Stimulated activated CD4-positive, alpha-beta T cell treated with anti-CD3 and anti-CD28 coated beads, TNF-alpha, amount 100 ng/mL, for 1 hour (primary cell): ENCODE measurements around the gene GIT1.

ENCODE experiments used
- DNase-seq, 3 donors: peaks; one replicate each; pipeline ENCODE4 v3.0.0-alpha.2; 2020; ENCODE audit warnings: low read depth in 3 of 3, low spot score in 1 of 3

GIT1 gene

DNA sequence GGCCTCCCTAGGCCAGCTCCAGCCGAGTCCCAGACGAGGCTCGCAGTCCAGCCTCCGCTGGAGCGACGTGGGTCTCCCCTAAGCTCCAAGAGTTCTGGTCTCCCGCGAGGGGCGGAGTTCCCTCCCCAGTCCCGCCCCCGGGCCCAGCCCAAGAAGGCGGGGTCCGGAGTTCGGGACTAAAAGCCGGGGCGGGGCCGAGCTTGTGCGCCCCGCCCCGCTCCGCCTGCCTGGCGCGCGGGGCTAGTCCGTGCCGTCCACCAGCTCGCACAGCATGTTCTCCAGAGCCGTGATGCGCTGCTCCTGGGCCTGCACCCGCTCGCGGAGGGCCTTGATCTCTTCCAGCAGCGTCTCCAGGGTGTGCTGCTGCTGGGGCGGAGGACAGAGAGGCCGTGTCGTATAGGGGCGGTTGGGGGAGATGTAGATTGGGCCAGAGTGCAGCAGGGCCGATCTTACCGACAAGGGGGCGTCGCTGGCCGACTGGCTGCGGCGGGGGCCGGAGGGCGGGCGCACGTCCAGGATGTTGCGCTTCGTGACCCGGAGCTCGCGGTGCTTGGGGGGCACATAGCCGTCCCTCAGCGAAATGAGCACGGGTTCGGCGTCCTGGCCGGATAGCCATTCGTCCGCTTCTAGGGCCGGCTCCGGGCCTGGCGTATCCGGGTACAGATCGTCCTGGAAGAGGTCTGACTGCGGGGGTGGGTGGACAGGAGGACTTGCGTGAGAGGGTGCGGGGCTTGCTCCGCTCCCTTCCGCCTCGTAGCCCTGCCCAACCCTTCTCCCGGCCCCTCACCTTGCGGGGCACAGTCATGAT is 26.2 kb upstream of the GIT1 start:
- peak; percentile 60 to 81 (median 69) for DNase-seq

DNA sequence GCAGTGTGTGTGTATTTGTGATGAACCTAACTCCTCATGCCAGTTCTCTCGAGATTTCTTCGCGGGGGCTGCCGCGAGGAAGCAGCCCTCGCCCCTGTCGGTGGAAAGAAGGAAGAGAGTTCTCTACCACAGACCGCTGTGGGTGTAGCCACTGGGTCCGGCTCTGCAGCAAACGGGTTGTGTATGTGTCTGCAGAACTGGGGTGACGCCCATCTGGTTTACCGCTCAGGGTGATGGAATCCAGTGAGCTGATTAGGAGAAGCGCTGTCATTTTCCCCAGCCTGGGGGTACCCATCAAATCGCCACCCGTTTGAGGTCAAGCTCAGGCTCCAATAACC is 25.6 kb upstream of the GIT1 start:
- peak in 1 of 3 donors; percentile 49 for DNase-seq

DNA sequence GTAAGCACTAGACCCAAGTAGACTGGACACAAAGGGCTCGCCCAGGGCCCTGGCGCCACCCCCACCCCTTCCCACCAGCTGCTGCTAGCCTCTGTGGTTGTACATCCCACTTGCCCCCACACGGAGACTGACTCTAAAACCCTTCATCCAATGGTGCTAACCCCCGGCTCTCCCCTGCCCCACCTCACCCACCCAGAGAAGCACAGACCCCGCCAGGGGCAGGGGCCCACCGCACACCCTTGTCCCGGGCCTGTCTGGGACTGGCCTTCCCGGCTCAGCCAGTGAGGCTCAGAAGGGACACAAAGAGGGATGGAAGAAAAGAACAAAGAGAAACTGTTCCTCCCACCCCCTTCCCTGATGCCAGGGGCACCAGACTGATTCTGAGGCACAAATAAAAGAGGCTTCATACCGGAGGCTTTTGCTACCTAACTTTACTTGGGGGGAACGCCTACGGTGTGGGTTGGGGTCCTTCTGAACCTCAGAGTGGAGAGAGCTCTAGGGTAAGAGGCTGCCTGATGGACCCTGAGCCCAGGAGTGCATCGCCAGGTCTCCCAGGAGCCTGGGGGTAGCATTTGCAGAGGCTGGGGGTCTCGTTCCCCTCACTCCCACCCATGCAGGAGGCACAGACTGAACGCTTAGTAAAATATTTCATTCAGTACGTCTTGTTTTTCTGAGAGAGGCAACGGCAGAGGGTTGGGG is 25.1 kb upstream of the GIT1 start:
- no peak for DNase-seq

DNA sequence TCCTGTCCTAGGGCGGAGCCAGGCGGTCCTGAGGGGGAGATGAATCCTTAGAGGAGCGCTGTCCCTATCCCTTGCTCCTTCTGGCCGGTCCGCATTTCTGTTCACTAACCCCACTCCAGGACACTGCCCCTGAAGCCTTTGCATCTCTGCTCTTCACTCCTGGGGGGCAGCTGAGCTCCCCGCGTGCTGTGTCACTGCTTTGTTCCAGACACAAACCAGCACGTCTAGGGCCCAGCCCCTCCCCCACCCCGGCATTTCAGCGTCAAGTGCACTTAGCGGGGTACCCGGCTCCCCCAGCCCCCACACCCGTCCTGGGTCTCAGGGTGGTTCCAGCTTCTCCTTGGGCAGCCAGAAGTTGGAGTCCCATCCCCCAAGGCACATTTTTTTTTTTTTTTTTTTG is 24.4 kb upstream of the GIT1 start:
- no peak for DNase-seq

DNA sequence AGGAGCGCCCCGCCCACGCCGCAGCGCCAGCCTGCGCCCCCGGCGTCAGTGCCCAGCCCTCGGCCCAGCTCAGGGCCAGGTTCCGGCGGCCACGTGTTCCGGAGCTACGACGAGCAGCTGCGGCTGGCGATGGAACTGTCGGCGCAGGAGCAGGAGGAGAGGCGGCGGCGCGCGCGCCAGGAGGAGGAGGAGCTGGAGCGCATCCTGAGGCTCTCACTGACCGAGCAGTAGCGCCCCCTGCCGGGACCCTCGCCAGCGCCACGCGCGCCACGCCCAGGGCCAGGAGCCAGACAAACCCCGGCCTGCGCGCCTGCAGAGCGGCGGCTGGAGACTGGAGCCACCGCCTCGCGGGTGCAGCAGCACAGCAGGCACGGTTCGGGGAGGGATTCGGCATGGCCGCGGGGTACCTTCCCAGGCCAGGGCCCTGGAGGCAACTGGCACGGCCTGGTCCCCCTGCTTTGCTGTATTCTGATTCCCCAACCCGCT is 23.9 kb upstream of the GIT1 start:
- DNase-seq: peak; percentile 75 to 96 (median 82)

DNA sequence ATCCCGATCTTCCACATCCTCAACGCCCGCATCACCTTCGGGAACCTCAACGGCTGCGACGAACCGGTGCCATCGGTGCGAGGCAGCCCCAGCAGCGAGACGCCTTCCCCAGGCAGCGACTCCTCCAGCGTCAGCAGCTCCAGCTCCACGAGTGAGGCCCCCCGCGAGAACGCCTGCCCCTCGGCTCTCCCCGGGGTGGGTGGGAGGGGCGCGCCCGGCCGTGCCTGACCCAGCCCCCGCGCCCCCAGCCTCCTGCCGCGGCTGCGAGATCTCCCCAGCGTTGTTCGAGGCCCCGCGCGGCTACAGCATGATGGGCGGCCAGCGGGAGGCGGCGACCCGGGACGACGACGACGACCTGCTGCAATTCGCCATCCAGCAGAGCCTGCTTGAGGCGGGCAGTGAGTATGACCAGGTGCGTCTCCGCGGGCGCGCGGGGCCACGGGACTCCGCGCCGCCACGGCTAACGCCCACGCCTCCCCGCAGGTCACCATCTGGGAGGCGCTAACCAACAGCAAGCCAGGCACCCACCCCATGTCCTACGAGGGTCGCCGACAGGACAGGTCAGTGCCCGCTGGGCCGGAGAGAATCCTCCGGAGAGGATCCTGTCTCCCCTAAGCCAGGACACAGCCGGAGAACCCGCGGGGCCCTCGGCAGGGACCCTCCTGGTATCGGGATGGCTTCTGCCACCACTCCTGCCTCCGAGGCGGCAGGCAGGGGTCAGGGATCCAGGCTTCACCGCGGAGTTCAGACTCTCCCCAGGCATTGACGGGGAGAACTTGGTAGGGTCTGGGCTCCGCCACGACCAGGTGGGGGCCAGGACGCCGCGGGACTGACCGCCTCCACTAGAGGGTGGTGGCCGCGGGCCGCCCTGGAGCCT is 23.2 kb upstream of the GIT1 start:
- DNase-seq: no peak

DNA sequence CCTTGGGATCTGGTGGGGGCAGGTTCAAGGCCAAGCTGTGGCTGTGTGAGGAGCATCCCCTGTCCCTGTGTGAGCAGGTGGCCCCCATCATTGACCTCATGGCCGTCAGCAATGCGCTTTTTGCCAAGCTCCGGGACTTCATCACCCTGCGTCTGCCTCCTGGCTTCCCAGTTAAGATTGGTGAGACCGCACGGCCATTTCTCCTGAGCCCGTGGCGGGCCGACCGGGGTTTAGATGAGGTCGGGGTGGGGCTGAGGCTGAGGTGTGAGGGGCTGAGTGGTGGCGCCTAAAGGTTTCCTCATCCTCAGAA is 22.6 kb upstream of the GIT1 start:
- DNase-seq: no peak

DNA sequence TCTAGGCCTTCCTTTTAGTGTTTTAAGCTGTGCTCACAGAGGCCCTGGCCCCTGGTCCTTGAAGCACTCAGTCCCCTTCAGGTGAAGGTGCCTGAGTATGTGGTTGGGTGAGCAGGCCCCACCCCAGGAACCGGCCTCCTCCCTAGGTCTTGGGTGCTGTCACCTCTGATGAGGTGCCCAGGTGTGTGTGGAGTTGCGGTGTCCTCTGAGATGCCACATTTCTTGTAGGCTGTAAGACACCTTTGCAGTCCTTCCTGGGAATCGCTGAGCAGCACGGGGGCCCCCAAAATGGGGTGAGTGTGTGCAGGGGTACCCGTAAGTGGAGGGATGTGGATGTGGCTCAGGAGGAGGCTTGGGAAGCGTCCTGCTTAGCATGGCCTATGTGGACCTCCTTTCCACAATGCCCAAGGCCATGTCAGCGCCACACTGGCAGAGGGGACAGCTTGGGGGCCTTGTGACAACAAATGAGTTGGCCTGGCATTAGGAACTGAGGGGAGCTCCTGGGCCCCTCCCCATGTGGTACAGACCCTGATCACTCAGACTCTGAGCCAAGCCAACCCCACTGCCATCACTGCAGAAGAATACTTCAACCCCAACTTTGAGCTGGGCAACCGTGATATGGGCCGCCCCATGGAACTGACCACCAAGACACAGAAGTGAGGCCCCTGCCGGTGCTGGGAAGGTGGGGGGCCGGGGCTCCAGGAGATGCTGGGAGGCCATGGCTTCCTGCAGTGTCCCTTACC is 22.1 kb upstream of the GIT1 start:
- no peak for DNase-seq

DNA sequence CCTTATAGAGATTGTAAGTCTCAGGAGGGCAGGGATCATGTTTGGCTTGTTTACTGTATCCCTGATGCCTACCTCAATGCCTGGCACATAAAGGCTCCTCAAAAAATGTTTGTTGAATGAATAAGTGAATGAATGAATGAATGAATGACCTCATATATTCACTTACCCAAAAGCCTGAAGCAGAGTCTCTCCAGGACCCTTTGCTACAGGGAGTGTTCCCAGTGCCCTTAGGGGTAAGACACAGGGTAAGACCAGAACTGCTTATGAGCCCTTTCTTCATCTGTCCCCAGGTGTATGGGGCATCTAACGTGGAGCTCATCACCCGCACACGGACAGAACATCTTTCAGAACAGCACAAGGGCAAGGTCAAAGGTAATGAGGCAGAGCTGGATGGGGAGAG is 20.9 kb upstream of the GIT1 start:
- DNase-seq: no peak

DNA sequence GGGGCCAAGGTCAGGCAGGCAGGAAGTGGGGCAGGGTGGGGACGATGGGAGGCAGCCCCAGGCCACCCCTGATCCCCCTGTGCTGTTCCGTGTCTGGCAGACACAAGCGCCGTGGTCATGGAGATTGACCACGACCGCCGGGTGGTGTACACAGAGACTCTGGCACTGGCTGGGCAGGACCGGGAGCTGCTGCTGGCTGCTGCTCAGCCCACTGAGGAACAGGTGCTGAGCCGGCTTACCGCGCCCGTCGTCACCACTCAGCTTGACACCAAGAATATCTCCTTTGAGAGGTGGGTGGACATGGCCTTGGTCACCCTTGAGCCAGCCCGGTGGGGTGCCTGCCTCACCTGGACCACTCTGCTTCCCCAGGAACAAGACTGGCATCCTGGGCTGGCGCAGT is 19.5 kb upstream of the GIT1 start:
- DNase-seq: no peak

DNA sequence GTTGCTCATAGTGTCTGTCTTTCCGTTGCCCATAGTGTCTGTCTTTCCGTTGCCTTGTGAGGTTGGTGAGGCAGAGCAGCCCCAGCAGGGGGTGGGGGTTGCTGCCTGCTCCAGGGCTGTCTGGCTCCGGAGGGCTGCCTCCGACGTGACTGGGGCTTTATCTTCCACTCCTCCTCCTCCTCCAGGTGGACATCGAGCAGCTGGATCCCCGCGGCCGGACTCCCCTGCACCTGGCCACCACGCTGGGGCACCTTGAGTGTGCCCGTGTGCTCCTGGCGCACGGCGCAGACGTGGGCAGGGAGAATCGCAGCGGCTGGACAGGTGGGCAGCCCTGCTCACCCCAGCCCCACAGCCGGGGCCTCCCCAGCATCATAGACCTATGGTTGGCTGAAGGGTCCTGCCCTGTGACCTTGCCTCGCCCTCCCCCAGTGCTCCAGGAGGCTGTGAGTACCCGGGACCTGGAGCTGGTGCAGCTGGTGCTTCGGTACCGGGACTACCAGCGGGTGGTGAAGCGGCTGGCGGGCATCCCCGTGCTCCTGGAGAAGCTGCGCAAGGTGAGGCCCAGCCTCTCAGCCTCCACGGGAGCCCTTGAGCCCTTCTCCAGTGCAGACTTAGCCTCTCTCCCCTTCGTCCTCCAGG is 18.2 kb upstream of the GIT1 start:
- no peak for DNase-seq

DNA sequence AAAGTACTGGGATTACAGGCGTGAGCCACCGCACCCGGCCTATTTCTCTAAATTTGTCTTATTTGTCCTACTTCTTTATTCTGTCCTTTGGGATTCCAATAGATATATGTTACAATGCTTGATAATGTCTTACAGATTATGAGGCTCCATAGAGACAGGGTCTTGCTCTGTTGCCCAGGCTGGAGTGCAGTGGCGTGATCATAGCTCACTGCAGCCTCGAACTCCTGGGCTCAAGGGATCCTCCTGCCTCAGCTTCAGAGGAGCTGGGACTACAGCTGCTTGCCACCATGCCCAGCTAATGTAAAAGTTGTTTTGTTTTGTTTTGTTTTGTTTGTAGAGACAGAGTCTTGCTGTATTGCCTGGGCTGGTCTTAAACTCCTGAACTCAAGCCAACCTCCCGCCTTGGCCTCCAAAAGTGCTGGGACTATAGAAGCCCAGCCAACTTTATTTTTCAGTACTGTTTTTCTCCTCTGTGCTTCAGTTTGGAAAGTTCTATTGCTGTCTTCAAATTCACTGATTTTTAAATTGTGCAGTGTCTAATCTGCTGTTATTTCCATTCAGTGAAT is 13.7 kb upstream of the GIT1 start:
- DNase-seq: no peak

DNA sequence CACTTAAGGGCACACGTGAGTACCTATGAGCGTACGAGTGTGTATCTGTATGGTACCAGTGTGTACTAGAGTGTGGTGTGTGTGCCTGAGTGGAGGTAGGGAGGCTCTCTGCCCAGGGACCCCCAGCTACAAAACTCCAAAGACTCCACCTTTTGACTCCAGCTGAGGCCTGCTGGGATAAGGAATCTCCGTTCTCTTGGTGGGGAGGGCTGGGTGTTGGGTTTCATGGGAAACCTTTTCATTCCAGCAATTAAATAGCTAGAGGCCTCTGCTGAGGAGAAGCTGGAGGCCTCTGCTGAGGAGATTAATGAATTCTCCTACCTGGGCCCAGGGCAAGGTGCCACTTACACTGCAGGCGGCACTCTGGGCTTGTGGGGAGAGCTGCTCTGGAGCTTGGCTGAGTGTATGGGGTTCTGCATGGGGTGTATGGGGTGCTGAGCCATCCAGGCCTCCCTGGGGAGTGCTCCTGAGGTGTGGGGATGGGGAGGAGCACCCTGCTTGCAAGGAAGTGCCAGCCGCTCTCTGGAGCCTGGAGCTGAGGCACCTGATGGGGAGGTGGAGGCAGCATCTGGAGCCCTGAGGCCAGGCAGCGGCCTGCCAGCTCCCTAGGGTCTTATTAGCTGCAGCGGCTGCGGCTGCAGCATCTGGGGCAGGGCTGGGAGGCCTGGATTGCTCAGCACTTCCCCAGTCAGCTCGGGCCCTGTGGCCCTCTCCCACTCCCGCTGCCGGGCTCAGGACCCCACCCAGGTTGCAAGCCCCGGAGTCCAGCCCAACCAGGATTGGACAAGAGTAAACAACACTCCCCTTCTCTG is 8.1 kb upstream of the GIT1 start:
- no peak for DNase-seq

DNA sequence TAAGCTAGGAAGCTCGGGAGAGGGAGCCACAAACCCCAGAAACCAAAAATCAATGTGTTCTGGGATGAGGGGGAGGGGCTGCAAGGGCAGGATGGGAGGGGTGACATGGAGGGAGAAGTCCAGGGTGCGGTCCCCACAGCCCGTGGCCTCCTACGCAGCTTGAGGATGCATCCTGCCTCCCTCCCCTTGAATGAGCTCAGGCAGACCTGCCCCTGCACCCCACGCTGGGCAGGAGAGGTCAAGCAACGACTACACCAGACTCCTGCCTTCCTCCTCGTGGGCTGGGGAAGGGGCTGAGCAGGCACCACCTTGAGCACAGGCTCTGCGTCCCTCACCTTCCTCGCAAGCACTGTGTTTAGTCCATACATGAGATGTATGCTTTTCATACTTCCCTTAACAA is 7.4 kb upstream of the GIT1 start:
- DNase-seq: no peak

DNA sequence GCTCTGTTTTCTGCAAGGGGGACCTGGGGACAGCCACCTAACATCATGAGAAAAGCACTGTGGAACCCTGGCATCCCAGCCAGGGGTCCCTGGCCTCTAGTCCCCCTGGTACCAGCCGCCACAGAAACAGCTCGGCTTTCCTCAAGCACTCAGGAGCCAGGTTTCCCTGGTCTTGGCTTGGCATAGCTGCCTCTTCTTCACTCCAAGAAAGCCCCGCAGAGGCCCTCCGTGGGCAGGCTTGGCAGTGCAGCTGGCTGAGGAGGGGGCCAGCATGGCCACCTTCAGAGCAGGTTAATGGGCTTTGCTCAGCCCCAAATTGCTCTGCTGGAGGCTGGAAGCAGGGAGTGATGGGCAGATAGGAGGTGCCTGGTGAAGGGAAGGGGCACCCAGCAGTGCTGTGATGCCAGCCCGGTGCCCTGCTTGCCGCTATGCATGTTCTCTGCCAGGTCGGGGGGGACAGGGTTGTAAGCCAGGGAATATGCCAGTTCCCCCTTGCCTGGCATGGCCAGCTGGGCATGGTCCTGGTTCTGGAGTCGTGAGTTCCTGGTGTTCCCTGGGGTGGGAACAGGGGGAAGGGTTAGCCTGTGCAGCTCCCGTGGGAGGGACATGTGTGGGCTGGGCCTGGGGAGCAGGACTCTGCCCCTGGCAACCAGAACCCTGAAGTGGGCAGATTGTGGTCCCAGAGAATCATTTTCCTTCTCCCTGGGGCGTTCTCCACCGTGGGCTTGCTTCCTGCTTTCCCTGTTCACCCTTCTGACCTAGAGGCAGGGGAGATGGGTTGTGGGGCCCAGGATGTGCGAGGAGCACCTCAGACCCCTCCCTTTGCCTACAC is 6.7 kb upstream of the GIT1 start:
- DNase-seq: no peak

DNA sequence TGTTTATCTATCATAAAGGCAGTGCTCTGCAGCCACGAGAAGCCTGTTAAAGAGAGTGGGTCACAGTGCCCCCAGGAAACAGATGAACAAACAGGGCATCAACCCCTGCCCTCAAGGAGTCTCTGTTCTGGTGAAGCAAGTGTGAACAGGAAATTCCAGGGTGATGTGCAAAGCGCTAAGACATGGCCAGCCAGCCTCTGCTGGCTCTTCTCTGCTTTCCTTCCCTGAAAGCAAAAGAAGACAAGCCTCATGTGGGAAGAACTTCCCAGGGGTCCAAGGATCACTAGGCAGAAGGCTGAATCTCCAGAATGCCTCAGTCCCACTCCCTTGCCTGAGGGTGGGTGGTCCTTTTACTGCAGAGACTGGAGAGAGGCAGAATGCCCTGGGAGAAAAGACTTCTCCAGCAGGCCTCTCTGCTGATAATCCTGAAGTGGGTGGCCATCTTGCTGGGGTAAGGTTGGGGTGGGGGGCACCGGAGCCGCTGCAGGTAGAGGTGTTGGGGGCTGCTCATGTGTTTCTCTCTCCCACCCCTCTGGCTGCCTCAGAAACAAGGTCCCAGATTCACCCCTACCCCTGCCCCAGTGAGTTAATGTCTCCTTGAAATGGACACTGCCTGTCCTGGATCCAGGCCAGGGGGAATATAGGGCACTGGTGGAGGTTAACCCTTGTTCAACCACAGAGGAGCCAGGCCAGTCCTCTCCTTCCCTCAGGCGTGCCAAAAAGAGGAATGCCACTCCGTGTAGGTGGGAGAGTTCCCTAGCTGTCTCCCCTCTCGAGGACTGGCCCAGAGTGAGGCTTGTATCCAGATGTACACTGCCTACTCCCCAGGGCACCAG is 5.9 kb upstream of the GIT1 start:
- DNase-seq: no peak

DNA sequence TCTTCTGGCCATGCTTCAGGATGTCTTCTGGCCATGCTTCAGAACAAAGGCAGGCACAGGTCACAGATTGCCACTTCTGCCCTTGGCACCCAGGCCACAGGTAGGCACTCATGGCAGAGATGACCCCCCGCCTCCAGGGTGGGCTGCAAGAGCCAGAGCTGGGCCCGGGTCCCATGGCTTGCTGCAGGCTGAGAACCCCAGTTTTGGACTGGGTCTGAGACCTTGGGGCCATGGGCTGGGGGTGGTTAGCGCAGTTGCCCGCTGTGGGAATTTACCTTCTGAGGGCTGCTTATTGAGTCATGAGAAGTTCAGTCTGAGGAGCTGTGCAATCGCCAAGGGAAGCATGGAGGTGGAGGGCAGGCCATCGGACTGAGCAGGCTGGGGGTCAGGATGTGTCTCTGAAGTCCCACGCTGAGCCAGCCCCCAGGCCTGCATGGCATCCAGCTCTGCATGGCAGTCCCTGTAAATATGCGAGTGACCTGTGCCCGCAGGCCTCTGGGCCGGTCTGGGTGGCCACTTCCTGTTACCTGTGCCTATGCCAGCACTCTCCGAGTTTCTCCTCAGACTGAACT is 5.2 kb upstream of the GIT1 start:
- no peak for DNase-seq
